Mucosa of stomach (tissue), 1 donor: Measurements from ENCODE around the gene HOXD12.

Source experiments
- H3K27me3 ChIP-seq: one replicate; pipeline ENCODE4 v1.7.0; 2013; ENCODE audit warnings: mild to moderate bottlenecking, low read length; ENCODE audit not compliant: control insufficient read depth, insufficient read depth
- H3K36me3 ChIP-seq: one replicate; pipeline ENCODE4 v1.7.0; 2013; ENCODE audit warnings: low read length; ENCODE audit not compliant: control insufficient read depth, insufficient read depth
- H3K4me1 ChIP-seq: one replicate; pipeline ENCODE4 v1.7.0; 2013; ENCODE audit warnings: mild to moderate bottlenecking, low read length; ENCODE audit not compliant: control insufficient read depth, insufficient read depth
- H3K4me3 ChIP-seq: one replicate; pipeline ENCODE4 v1.7.0; 2013; ENCODE audit warnings: low read length
- H3K9ac ChIP-seq: one replicate; pipeline ENCODE4 v1.7.0; 2013; ENCODE audit warnings: mild to moderate bottlenecking, low read length, moderate library complexity
- H3K9me3 ChIP-seq: one replicate; pipeline ENCODE4 v1.7.0; 2013; ENCODE audit warnings: mild to moderate bottlenecking, low read length, moderate library complexity; ENCODE audit not compliant: control insufficient read depth
- donor health status: Pancreatic carcinoma.

Gene HOXD12

DNA sequence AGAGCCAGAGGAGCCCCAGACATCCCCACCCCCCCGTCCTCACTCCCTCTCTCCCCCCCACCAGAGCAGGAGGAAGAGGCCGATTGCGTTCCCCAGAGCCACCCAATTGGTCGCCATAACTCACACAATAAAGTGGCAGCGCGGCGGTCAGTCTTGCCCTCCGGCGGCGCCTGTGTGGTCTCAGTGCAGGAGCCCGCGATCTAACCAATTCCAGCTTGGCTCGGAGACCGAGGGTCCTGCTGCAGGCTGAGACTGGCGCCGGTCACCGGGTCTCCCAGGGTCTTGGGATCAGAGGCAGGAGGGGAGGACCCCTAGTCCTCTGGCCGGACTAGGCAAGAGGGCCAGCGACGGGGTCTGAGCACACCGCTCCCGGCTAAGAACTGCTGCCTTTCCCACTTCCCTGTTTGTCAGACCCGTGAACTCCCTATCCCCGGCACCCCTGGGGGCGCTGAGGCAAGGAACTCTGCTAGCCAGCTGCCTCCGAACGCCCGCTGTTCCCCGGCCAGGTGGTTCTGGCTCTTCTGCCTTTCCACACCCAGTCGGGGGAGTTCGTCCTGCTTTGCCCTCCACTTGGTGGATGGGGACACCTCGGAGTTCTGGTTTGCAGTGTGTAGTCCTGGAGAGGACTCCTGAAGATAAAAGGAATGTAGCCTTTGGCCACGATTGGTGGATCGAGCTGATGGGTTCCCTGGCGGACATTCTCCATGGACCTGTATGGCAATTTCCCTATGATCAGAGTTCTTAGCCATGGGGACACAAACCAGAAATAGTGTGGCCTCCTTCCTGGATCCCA, 1.0 kb upstream of the HOXD12 start:
- Histone ChIP-seq H3K27me3 (peaks cover 98% of the 10 kb centered on the region), H3K9ac (no peak overlapping the region), H3K9me3 (no peaks in the 10 kb centered on the region), H3K4me1 (peaks cover 11% of the 10 kb centered on the region), H3K36me3 (no peaks in the 10 kb centered on the region), H3K4me3 (no peak overlapping the region)

DNA sequence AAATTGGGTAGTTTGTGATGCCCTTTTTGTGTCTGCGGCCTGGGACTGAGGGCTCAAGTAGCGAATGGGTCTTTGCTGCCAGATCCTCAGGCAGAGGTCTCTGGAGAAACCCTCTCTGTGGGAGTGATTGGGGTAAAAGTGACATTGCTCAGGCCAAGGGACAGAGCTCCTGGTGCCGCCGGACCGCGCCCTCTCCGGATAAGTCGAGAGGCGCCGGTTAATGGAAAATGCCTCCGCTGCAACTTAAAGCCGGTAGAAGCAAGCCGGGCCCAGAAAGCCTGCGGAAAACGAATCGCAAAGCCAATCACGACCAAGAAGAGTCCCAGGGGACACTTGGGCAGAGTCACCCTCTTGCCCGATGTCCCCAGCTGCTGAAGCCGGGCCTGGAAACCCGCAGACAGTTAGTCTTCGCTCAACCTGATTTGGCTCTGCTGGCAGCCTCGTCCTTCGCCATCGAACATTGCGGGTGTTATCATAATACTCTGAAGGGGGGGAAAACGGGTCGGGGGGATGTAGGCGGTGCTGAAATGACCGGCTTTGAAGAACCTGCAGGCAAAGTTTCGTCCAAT, 352 bp upstream of the HOXD12 start:
- Histone ChIP-seq H3K4me3 (no peak overlapping the region), H3K36me3 (no peaks in the 10 kb centered on the region), H3K27me3 (peaks cover 98% of the 10 kb centered on the region), H3K9me3 (no peaks in the 10 kb centered on the region), H3K4me1 (peaks cover 10% of the 10 kb centered on the region), H3K9ac (no peak overlapping the region)

GRCh38 chr2:176100547-176101140, 1.0 kb downstream of the HOXD12 start:
- Histone ChIP-seq H3K9ac (no peak overlapping the region), H3K27me3 (peaks cover 98% of the 10 kb centered on the region), H3K4me1 (peaks cover 10% of the 10 kb centered on the region), H3K4me3 (no peak overlapping the region), H3K9me3 (no peaks in the 10 kb centered on the region), H3K36me3 (no peaks in the 10 kb centered on the region)

- H3K27me3 ChIP-seq = peaks cover 99% of the 10 kb centered on the region
- peaks cover 10% of the 10 kb centered on the region for H3K4me1 ChIP-seq
Observed at GRCh38 chr2:176101216-176101830, 1.7 kb downstream of the HOXD12 start.

GRCh38 chr2:176101842-176102241, 2.2 kb downstream of the HOXD12 start:
- Histone ChIP-seq H3K9ac (no peak overlapping the region), H3K9me3 (no peaks in the 10 kb centered on the region), H3K27me3 (peaks cover 99% of the 10 kb centered on the region), H3K4me3 (no peak overlapping the region), H3K36me3 (no peaks in the 10 kb centered on the region), H3K4me1 (peaks cover 10% of the 10 kb centered on the region)

More at GRCh38 chr2:176101216-176101830, 1.7 kb downstream of the HOXD12 start:
- no peak overlapping the region for H3K9ac ChIP-seq
- H3K36me3 ChIP-seq = no peaks in the 10 kb centered on the region
- H3K9me3 ChIP-seq = no peaks in the 10 kb centered on the region
- H3K4me3 ChIP-seq = no peak overlapping the region

DNA sequence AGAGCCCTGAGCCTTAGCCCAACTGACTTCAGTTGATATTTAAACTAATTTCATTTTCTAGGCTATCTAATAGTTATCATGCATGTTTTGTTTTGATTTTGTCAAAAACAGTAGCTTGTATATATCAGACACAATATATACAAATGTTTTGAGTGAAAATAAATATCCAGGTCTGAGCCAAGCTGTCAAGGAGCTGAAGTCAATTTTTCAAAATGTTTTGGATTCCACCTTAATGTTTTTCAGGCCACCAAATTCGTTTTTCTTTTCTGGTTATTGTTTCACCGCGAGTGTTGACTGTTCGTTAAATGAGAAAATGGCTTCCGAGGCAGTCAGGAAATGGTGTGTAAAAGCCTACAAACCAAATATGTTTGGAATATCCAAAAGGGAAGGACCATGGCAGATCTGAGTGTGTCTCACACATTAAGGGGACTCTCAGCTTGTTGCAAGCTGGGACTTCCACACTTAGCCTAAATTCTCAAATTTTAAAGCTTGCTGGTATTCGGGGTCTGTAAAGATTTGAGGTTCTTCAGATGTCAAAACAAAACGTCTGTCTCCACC, 2.8 kb downstream of the HOXD12 start:
- Histone ChIP-seq H3K9ac (no peak overlapping the region), H3K27me3 (peaks cover 98% of the 10 kb centered on the region), H3K36me3 (no peaks in the 10 kb centered on the region), H3K4me1 (peaks cover 5% of the 10 kb centered on the region), H3K4me3 (no peak overlapping the region), H3K9me3 (no peaks in the 10 kb centered on the region)

DNA sequence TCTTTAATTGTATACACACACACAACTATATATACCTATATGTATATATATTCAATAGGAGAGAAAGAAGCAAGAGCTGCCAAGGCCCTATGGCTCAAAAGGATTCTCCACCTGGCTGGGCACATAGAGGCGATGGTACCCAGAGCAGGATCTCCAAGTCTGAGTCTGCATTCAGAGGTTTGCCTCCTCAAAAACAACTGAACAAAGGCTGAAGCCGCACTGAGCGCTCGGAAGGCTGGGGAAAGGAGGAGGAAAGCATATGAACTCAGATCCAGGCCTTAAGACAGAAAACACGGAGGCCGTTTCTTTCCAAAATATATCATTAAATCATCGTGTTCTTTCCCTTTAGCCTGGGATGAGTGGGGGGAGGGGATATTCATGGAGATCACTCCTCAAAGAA, 3.6 kb downstream of the HOXD12 start:
- Histone ChIP-seq H3K4me3 (no peak overlapping the region), H3K27me3 (peaks cover 94% of the 10 kb centered on the region), H3K36me3 (no peaks in the 10 kb centered on the region), H3K9ac (no peak overlapping the region), H3K9me3 (no peaks in the 10 kb centered on the region), H3K4me1 (no peaks in the 10 kb centered on the region)

GRCh38 chr2:176103742-176104315, 4.2 kb downstream of the HOXD12 start:
- Histone ChIP-seq H3K9me3 (no peaks in the 10 kb centered on the region), H3K27me3 (peaks cover 93% of the 10 kb centered on the region), H3K4me1 (no peaks in the 10 kb centered on the region), H3K4me3 (no peak overlapping the region), H3K36me3 (no peaks in the 10 kb centered on the region), H3K9ac (no peak overlapping the region)

DNA sequence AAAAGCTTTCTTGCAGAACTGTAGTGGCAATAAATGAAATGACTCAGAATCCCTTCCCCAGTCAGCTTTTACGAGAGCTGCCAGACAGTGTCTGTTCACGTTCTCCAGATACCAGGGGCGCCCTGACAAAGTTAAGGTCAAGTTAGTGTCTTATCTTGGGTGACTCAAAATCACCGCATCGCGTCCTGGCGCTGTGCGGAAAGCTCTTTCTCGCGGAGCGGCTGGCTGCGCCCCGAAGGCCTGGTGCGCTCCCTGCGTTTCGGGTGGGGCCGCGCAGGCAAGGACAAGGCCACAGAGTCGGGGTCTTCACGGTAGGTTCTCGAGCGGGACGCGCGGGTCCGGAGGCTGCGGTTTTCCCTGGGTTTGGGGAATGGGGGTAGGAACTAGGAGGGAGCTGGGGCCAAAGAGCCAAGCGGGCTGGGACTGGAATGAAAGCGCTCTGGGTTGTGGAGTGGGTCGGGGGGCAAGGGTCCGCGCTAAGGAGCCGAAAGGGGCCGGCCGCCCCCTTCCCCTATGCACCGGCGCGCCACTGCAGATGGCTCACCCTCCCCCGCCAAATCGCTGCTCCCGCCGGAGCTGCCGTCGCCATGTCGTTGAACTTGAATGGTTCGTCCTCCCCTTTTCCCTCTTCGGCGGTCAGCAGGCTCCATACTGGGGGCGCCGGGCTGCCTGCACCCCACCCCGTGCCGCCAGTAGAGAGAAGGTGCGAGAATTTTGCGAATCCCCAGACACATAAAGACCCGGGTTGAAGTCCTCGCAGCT, 4.9 kb downstream of the HOXD12 start:
- peaks cover 93% of the 10 kb centered on the region for H3K27me3 ChIP-seq
- no peaks in the 10 kb centered on the region for H3K4me1 ChIP-seq
- no peak overlapping the region for H3K4me3 ChIP-seq
- H3K9me3 ChIP-seq = no peaks in the 10 kb centered on the region
- no peaks in the 10 kb centered on the region for H3K36me3 ChIP-seq
- H3K9ac ChIP-seq = no peak overlapping the region

DNA sequence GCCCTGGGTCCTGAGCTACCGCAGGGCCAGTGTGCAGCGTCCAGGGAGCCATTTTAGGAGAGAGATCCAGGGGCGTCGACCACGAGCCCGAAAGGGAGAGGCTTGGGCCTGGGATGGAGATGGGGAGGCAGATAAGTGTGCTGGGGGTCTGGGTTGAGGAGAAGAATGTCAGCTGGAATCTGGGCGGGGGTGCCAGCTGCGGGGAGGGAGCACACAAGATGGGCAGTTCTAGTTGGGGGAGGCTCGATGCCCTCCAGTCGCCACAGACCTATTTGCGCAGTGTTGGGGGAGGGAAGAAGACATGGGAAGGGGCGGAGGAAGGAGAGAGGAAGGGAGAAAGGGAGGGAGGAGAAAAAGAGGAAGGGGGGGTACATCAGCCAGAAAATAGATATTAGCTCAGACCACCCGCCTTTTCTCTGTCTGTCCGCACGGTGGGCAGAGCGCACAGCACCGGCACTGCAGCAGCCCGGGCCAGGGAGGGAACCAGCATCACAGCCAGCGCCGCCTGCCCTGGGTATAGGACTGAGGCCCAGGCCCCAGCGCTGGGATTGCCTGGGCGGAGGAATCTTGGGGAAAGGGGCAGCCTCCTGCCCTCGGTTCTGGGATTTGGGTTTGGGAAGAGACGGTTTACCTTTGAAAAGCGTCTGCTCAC, 5.6 kb downstream of the HOXD12 start:
- Histone ChIP-seq H3K27me3 (peaks cover 93% of the 10 kb centered on the region), H3K4me1 (no peaks in the 10 kb centered on the region), H3K9ac (no peak overlapping the region), H3K4me3 (no peak overlapping the region), H3K9me3 (no peaks in the 10 kb centered on the region), H3K36me3 (no peaks in the 10 kb centered on the region)
